H9 (cell line): Measurements from ENCODE around the gene CXCL3. TPM values are rescaled to one million over a fixed set of nuclear protein-coding genes. Genes with fewer than 3 reads are reported as not detected.

Experiments used
- DNase-seq: peaks from one replicate; pipeline ENCODE4 v3.0.0-alpha.2; 2017
- H2AFZ ChIP-seq: one replicate; pipeline ENCODE4 v1.6.1; 2013; ENCODE audit warnings: mild to moderate bottlenecking, low read length, control low read depth, moderate library complexity
- H2AK5ac ChIP-seq: 2 replicates; pipeline ENCODE4 v1.6.1; 2013; ENCODE audit warnings: low read length, control low read depth, mixed read lengths; ENCODE audit not compliant: insufficient read length
- H2BK120ac ChIP-seq: one replicate; pipeline ENCODE4 v1.6.1; 2013; ENCODE audit warnings: low read depth, mild to moderate bottlenecking, low read length, control low read depth, inconsistent platforms; ENCODE audit not compliant: poor library complexity, severe bottlenecking
- H2BK12ac ChIP-seq: 2 replicates; pipeline ENCODE4 v1.6.1; 2013; ENCODE audit warnings: low read length, control low read depth, mixed read lengths, low read depth; ENCODE audit not compliant: insufficient read length
- H2BK15ac ChIP-seq: 2 replicates; pipeline ENCODE4 v1.6.1; 2013; ENCODE audit warnings: low read depth, low read length, control low read depth
- H2BK20ac ChIP-seq: one replicate; pipeline ENCODE4 v1.6.1; 2013; ENCODE audit warnings: low read depth, mild to moderate bottlenecking, low read length, control low read depth, inconsistent platforms; ENCODE audit not compliant: poor library complexity, severe bottlenecking
- H2BK5ac ChIP-seq: 2 replicates; pipeline ENCODE4 v1.6.1; 2013; ENCODE audit warnings: low read length, control low read depth, mixed read lengths; ENCODE audit not compliant: insufficient read length
- H3K14ac ChIP-seq: 2 replicates; pipeline ENCODE4 v1.6.1; 2013; ENCODE audit warnings: low read length, control low read depth; ENCODE audit not compliant: insufficient read depth
- H3K18ac ChIP-seq: 2 replicates; pipeline ENCODE4 v1.6.1; 2013; ENCODE audit warnings: low read depth, mild to moderate bottlenecking, mixed read lengths, low read length, control low read depth; ENCODE audit not compliant: insufficient read length
- H3K23ac ChIP-seq: 2 replicates; pipeline ENCODE4 v1.6.1; 2013; ENCODE audit warnings: low read length, control low read depth, mixed read lengths, low read depth; ENCODE audit not compliant: insufficient read length
- H3K23me2 ChIP-seq: 2 replicates; pipeline ENCODE4 v1.6.1; 2013; ENCODE audit warnings: low read depth, mild to moderate bottlenecking, mixed read lengths, low read length, control low read depth; ENCODE audit not compliant: insufficient read length, poor library complexity, severe bottlenecking
- H3K27ac ChIP-seq: 2 replicates; pipeline ENCODE4 v1.5.1; 2013; ENCODE audit warnings: low read length, control low read depth, mixed read lengths, low read depth; ENCODE audit not compliant: insufficient read length
- H3K27me3 ChIP-seq: 2 replicates; pipeline ENCODE4 v1.6.1; 2013; ENCODE audit warnings: low read length, control low read depth, inconsistent platforms; ENCODE audit not compliant: insufficient read depth
- H3K4ac ChIP-seq: 2 replicates; pipeline ENCODE4 v1.6.1; 2013; ENCODE audit warnings: low read depth, mild to moderate bottlenecking, control low read depth, inconsistent platforms, low read length, moderate library complexity
- H3K4me1 ChIP-seq: 2 replicates; pipeline ENCODE4 v1.6.1; 2013; ENCODE audit warnings: low read length, control low read depth, inconsistent platforms; ENCODE audit not compliant: insufficient read depth
- H3K4me2 ChIP-seq: 2 replicates; pipeline ENCODE4 v1.6.1; 2013; ENCODE audit warnings: low read length, control low read depth, mixed read lengths; ENCODE audit not compliant: insufficient read length, insufficient read depth
- H3K56ac ChIP-seq: 2 replicates; pipeline ENCODE4 v1.6.1; 2013; ENCODE audit warnings: low read depth, mild to moderate bottlenecking, mixed read lengths, low read length, control low read depth; ENCODE audit not compliant: insufficient read length
- H3K79me1 ChIP-seq: 2 replicates; pipeline ENCODE4 v1.6.1; 2013; ENCODE audit warnings: low read depth, mild to moderate bottlenecking, moderate library complexity, low read length, control low read depth, inconsistent platforms; ENCODE audit not compliant: insufficient read depth, poor library complexity, severe bottlenecking
- H3K79me2 ChIP-seq: 2 replicates; pipeline ENCODE4 v1.6.1; 2013; ENCODE audit warnings: low read length, control low read depth, inconsistent platforms; ENCODE audit not compliant: insufficient read depth
- H3K9ac ChIP-seq: 2 replicates; pipeline ENCODE4 v1.6.1; 2013; ENCODE audit warnings: low read length, control low read depth, mixed read lengths; ENCODE audit not compliant: insufficient read length; ENCODE audit errors: extremely low read depth
- H3K9me3 ChIP-seq: one replicate; pipeline ENCODE4 v1.6.1; 2013; ENCODE audit warnings: low read depth, low read length, inconsistent platforms; ENCODE audit not compliant: control insufficient read depth
- H3T11ph ChIP-seq: one replicate; pipeline ENCODE4 v1.6.1; 2013; ENCODE audit warnings: mild to moderate bottlenecking, low read length, control low read depth, inconsistent platforms
- H4K20me1 ChIP-seq: one replicate; pipeline ENCODE4 v1.6.1; 2013; ENCODE audit not compliant: control insufficient read depth, insufficient read length, insufficient read depth
- H4K5ac ChIP-seq: 2 replicates; pipeline ENCODE4 v1.6.1; 2013; ENCODE audit warnings: low read depth, mild to moderate bottlenecking, mixed read lengths, low read length, control low read depth; ENCODE audit not compliant: insufficient read length
- H4K8ac ChIP-seq: replicated peaks from 2 replicates; pipeline ENCODE4 v1.6.1; 2013; ENCODE audit warnings: low read length, control low read depth, mixed read lengths, low read depth; ENCODE audit not compliant: insufficient read length
- H4K91ac ChIP-seq: 2 replicates; pipeline ENCODE4 v1.6.1; 2013; ENCODE audit warnings: low read depth, mild to moderate bottlenecking, moderate library complexity, mixed read lengths, low read length, control low read depth; ENCODE audit not compliant: insufficient read length
- H3K27ac Mint-ChIP-seq, 3 experiments: 2 replicates in 2 of 3; 3 replicates in 1 of 3; pipeline ENCODE4 v1.8.0; 2020 to 2021; ENCODE audit warnings: mixed read lengths in 3 of 3, mild to moderate bottlenecking in 1 of 3, moderate library complexity in 1 of 3
- H3K27me3 Mint-ChIP-seq: 2 replicates; pipeline ENCODE4 v1.8.0; 2021; ENCODE audit warnings: low read depth, mild to moderate bottlenecking, moderate library complexity, mixed read lengths
- H3K36me3 Mint-ChIP-seq, 3 experiments: 2 replicates in 2 of 3; 3 replicates in 1 of 3; pipeline ENCODE4 v1.8.0; 2020 to 2021; ENCODE audit warnings: low read depth in 3 of 3, mixed read lengths in 3 of 3; ENCODE audit not compliant: insufficient read depth in 1 of 3
- H3K4me1 Mint-ChIP-seq, 2 experiments: 2 replicates each; pipeline ENCODE4 v1.8.0; 2020; ENCODE audit warnings: mixed read lengths in 2 of 2
- H3K4me3 Mint-ChIP-seq, 2 experiments: 2 replicates in 1 of 2; 3 replicates in 1 of 2; pipeline ENCODE4 v1.8.0; 2020 to 2021; ENCODE audit warnings: mild to moderate bottlenecking in 2 of 2, mixed read lengths in 2 of 2, moderate library complexity in 1 of 2
- H3K9me3 Mint-ChIP-seq, 2 experiments: 2 replicates in 1 of 2; 3 replicates in 1 of 2; pipeline ENCODE4 v1.8.0; 2020; ENCODE audit warnings: mild to moderate bottlenecking in 2 of 2, mixed read lengths in 2 of 2, moderate library complexity in 1 of 2
- WGBS: extraction: QIAGEN DNeasy Blood & Tissue Kit; methylation state at CpG from one replicate; pipeline ENCODE4 v1.1.7; 2013; ENCODE audit warnings: missing lambda C conversion rate, low lambda C conversion rate, mixed read lengths; ENCODE audit not compliant: insufficient read length; ENCODE audit errors: extremely low coverage; 5-methylcytosine and 5-hydroxymethylcytosine counted together
- total RNA-seq: library from RNA; stranded (reverse); gene quantifications from 2 replicates; pipeline ENCODE4 v1.2.1, GENCODE V29; 2021
- TF ChIP-seq, protein P1 (sequence below): fragments of 200-600 bp; sonication (generic); conservative IDR thresholded peaks from 3 replicates; pipeline ENCODE4 v1.8.0; 2021; ENCODE audit warnings: antibody characterized with exemption, mild to moderate bottlenecking

Gene CXCL3
- total RNA-seq, 1 experiment from 2014 or later = 3.7 TPM

DNA sequence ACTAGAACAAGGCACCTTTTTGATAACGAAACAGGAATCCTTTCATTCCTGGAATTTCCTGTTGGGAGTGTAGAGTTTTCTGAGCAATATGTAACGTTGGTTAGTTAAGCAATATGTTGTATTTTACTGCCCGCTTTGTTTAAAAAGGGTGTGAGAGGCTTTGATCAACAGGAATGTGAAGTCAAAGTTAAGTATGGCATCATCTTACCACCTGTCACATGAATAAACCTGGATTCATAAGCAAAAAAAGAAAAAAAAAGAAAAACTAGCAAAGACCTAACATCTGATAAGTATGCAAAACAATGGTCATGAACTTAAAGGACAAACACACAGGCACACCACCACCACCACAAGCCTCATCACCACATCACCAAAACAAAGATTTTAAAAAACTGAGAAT is 33.0 kb downstream of the CXCL3 start:
- no peaks in the 10 kb centered on the region for H3K9me3 ChIP-seq
- no peaks in the 10 kb centered on the region for H3K23me2 ChIP-seq
- no peak overlapping the region for H2AFZ ChIP-seq
- no peak overlapping the region for H3K14ac ChIP-seq
- no peak overlapping the region for H3K56ac ChIP-seq
- no peaks in the 10 kb centered on the region for H3K79me1 ChIP-seq
- H2BK120ac ChIP-seq = no peak overlapping the region
- no peak overlapping the region for H3K27ac ChIP-seq
- H4K8ac ChIP-seq = no peak overlapping the region
- peaks cover 1% of the 10 kb centered on the region; the same call in 1 of the 2 replicates for H3K79me2 ChIP-seq
- WGBS = no CpG with 5 or more reads among the region's 3 CpGs
- Mint-ChIP-seq H3K9me3 (peaks cover 0 to 6% of the 10 kb centered on the region in 2 experiments; a peak in 1 of 5 replicates), H3K27ac (no peak overlapping the region; a peak in 1 of 7 replicates), H3K4me1 (peaks cover 7 to 13% of the 10 kb centered on the region in 2 experiments), H3K36me3 (peaks cover 5 to 27% (median 8%) of the 10 kb centered on the region in 3 experiments; a peak in 6 of 7 replicates), H3K4me3 (no peak overlapping the region), H3K27me3 (no peaks in the 10 kb centered on the region)
- H4K20me1 ChIP-seq = no peaks in the 10 kb centered on the region
- H3T11ph ChIP-seq = no peak overlapping the region
- no peak overlapping the region for H3K4ac ChIP-seq
- H3K18ac ChIP-seq = no peak overlapping the region
- no peak overlapping the region for H3K23ac ChIP-seq
- DNase-seq = no peak
- H2BK5ac ChIP-seq = no peak overlapping the region
- TF ChIP-seq, protein P1, sequence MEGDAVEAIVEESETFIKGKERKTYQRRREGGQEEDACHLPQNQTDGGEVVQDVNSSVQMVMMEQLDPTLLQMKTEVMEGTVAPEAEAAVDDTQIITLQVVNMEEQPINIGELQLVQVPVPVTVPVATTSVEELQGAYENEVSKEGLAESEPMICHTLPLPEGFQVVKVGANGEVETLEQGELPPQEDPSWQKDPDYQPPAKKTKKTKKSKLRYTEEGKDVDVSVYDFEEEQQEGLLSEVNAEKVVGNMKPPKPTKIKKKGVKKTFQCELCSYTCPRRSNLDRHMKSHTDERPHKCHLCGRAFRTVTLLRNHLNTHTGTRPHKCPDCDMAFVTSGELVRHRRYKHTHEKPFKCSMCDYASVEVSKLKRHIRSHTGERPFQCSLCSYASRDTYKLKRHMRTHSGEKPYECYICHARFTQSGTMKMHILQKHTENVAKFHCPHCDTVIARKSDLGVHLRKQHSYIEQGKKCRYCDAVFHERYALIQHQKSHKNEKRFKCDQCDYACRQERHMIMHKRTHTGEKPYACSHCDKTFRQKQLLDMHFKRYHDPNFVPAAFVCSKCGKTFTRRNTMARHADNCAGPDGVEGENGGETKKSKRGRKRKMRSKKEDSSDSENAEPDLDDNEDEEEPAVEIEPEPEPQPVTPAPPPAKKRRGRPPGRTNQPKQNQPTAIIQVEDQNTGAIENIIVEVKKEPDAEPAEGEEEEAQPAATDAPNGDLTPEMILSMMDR = no peak
- H3K27me3 ChIP-seq = no peaks in the 10 kb centered on the region
- H4K5ac ChIP-seq = no peak overlapping the region
- H2BK20ac ChIP-seq = no peak overlapping the region
- no peak overlapping the region for H4K91ac ChIP-seq
- H3K9ac ChIP-seq = no peak overlapping the region
- no peak overlapping the region for H3K4me2 ChIP-seq
- H3K4me1 ChIP-seq = no peaks in the 10 kb centered on the region; the same call in 1 of the 2 replicates
- H2BK12ac ChIP-seq = no peak overlapping the region
- H2AK5ac ChIP-seq = no peak overlapping the region
- H2BK15ac ChIP-seq = no peak overlapping the region
